GM19397 (cell line): ENCODE results near the gene ADAM19.
"Not testable (repeated sequence)": the region's sequence is repeated elsewhere in the genome, so short reads cannot be mapped to it uniquely, and the experiment has no call there.

Experiments
- ATAC-seq: cut with Tn5 transposase; IDR thresholded peaks from one replicate; pipeline ENCODE4 v1.9.1; 2021; ENCODE audit warnings: mild to moderate bottlenecking, moderate library complexity; ENCODE audit not compliant: unreplicated experiment

ADAM19 gene

GRCh38 chr5:157487358-157487757 is 88.2 kb downstream of the ADAM19 start:
- ATAC-seq, result peak; percentile 40

- peak; percentile 35 for ATAC-seq
These were observed 88.7 kb downstream of the ADAM19 start for GRCh38 chr5:157486861-157487260.

- ATAC-seq, result peak; percentile 54
These were observed 89.3 kb downstream of the ADAM19 start for GRCh38 chr5:157486221-157486681.

GRCh38 chr5:157485811-157486210 is 89.8 kb downstream of the ADAM19 start:
- peak; percentile 39 for ATAC-seq

- no peak for ATAC-seq
These were observed 90.2 kb downstream of the ADAM19 start for GRCh38 chr5:157485340-157485739.

GRCh38 chr5:157484768-157485167 is 90.8 kb downstream of the ADAM19 start:
- ATAC-seq, result no peak

GRCh38 chr5:157482702-157483101 is 92.9 kb downstream of the ADAM19 start:
- not testable (repeated sequence) for ATAC-seq

- no peak for ATAC-seq
These were observed 93.9 kb downstream of the ADAM19 start for GRCh38 chr5:157481666-157482065.

- no peak for ATAC-seq
These were observed 94.3 kb downstream of the ADAM19 start for GRCh38 chr5:157481265-157481664.

GRCh38 chr5:157479612-157480510 is 95.7 kb downstream of the ADAM19 start:
- no peak for ATAC-seq

GRCh38 chr5:157479166-157479565 is 96.4 kb downstream of the ADAM19 start:
- ATAC-seq, result no peak

- no peak for ATAC-seq
These were observed 96.8 kb downstream of the ADAM19 start for GRCh38 chr5:157478726-157479125.

- no peak for ATAC-seq
These were observed 97.6 kb downstream of the ADAM19 start for GRCh38 chr5:157477814-157478494.

GRCh38 chr5:157476702-157477408 is 98.7 kb downstream of the ADAM19 start:
- ATAC-seq, result no peak

- no peak for ATAC-seq
These were observed 100.1 kb downstream of the ADAM19 start for GRCh38 chr5:157475432-157475831.

GRCh38 chr5:157473383-157474320 is 101.9 kb downstream of the ADAM19 start:
- ATAC-seq, result no peak

- no peak for ATAC-seq
These were observed 103.9 kb downstream of the ADAM19 start for GRCh38 chr5:157471709-157472108.

GRCh38 chr5:157470631-157471030 is 104.9 kb downstream of the ADAM19 start:
- ATAC-seq, result no peak

GRCh38 chr5:157469687-157470086 is 105.9 kb downstream of the ADAM19 start:
- ATAC-seq, result no peak

- no peak for ATAC-seq
These were observed 106.5 kb downstream of the ADAM19 start for GRCh38 chr5:157469073-157469472.
